Measurements from ENCODE around the gene GATAD2B.

Gene GATAD2B

DNA sequence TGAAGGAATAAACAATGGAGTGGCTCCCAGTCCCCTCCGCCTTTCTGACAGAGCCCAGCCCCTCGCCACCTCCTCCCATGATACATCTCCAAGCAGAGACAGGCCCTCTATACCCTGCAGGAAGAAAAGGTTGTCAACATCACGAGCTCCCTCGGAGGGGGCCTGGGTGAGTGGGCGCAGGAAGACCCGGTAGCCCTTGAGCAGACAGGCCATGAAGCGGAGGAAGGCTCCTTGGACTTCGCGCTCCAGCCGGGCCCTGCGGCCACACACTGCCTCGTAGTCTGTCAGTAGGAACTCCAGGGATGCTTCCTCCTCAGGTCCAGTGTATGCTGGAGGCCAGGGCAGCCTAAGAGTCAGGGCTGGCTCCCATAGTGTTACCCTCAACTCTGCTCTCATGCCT is 16.7 kb upstream of the GATAD2B start:
- no peaks in the 10 kb centered on the region for H3K9me3 ChIP-seq (ENCODE audit: control insufficient read depth, low read length)
- WGBS, 2 experiments (ENCODE audit: insufficient coverage in 2 of 2), result 97 to 98% methylated on average over 12 of the region's 12 CpGs
- H3K4me3 ChIP-seq (ENCODE audit: extremely low read depth, insufficient read depth, low read length, poor library complexity, severe bottlenecking), result no peak overlapping the region
- H3K36me3 ChIP-seq (ENCODE audit: control insufficient read depth, insufficient read depth, low read length), result peaks cover 82% of the 10 kb centered on the region
- no peaks in the 10 kb centered on the region for H3K4me1 ChIP-seq (ENCODE audit: control insufficient read depth, insufficient read depth, low read length, poor library complexity, severe bottlenecking)
- no peak overlapping the region for H3K27ac ChIP-seq (ENCODE audit: low read depth, low read length, severe bottlenecking)

DNA sequence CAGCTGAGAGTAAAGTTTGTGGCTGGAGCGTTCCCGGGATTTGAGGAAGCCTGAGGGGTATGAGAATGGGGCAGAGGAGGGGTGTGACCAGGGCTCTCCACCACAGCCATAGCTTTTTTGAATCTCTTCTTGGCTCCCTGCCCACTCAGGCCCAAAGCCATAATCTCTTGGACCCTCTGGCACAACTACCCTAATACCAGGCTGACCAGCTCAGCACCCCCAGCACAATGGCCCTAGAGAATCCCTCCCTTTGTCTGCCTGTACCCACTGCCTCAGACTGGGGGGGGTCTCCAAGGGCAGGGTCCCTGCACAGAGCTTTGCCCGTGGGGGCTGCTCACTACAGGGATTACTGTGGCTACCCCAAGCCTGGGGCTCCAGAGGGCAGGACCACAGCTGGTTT is 16.2 kb upstream of the GATAD2B start:
- Histone ChIP-seq H3K9me3 (ENCODE audit: control insufficient read depth, low read length) (no peaks in the 10 kb centered on the region), H3K36me3 (ENCODE audit: control insufficient read depth, insufficient read depth, low read length) (peaks cover 84% of the 10 kb centered on the region), H3K4me1 (ENCODE audit: control insufficient read depth, insufficient read depth, low read length, poor library complexity, severe bottlenecking) (no peaks in the 10 kb centered on the region), H3K27ac (ENCODE audit: low read depth, low read length, severe bottlenecking) (no peak overlapping the region), H3K4me3 (ENCODE audit: extremely low read depth, insufficient read depth, low read length, poor library complexity, severe bottlenecking) (no peak overlapping the region)
- WGBS, 2 experiments (ENCODE audit: insufficient coverage in 2 of 2), result 100% methylated on average over 3 of the region's 3 CpGs; no CpG with 5 or more reads in 1 of the 2 experiments

- 98% methylated on average over 10 of the region's 10 CpGs for WGBS, 2 experiments (ENCODE audit: insufficient coverage in 2 of 2)
- no peak overlapping the region for H3K27ac ChIP-seq (ENCODE audit: low read depth, low read length, severe bottlenecking)
- H3K4me3 ChIP-seq (ENCODE audit: extremely low read depth, insufficient read depth, low read length, poor library complexity, severe bottlenecking), result no peak overlapping the region
- H3K9me3 ChIP-seq (ENCODE audit: control insufficient read depth, low read length), result no peaks in the 10 kb centered on the region
- peaks cover 85% of the 10 kb centered on the region for H3K36me3 ChIP-seq (ENCODE audit: control insufficient read depth, insufficient read depth, low read length)
- H3K4me1 ChIP-seq (ENCODE audit: control insufficient read depth, insufficient read depth, low read length, poor library complexity, severe bottlenecking), result no peaks in the 10 kb centered on the region
Measured at GRCh38 chr1:153937331-153937730, 14.6 kb upstream of the GATAD2B start.

- peaks cover 76% of the 10 kb centered on the region for H3K36me3 ChIP-seq (ENCODE audit: control insufficient read depth, insufficient read depth, low read length)
- H3K27ac ChIP-seq (ENCODE audit: low read depth, low read length, severe bottlenecking), result no peak overlapping the region
- no peaks in the 10 kb centered on the region for H3K4me1 ChIP-seq (ENCODE audit: control insufficient read depth, insufficient read depth, low read length, poor library complexity, severe bottlenecking)
Measured at GRCh38 chr1:153936011-153936802, 13.4 kb upstream of the GATAD2B start.

DNA sequence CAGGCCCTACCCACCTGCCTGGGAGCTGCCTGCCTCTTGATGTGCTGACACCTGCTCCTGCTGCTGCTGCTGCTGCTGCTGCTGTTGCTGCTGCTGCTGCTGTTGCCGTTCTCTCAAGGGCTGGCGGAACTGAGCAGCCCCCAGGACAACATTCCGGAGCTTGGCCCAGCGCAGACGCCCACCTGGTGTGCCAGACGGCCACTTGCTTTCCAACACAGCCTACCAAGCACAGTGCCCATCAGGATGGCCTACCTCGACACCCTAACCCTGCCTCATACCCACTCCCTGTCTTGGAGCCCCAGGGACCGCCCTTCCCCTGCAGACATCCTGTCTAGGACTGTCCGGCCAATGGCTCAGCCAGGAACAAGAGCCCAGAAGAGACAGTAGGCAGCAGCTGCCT is 12.0 kb upstream of the GATAD2B start:
- Histone ChIP-seq H3K9me3 (ENCODE audit: control insufficient read depth, low read length) (no peaks in the 10 kb centered on the region), H3K27ac (ENCODE audit: low read depth, low read length, severe bottlenecking) (no peak overlapping the region), H3K4me3 (ENCODE audit: extremely low read depth, insufficient read depth, low read length, poor library complexity, severe bottlenecking) (no peak overlapping the region), H3K36me3 (ENCODE audit: control insufficient read depth, insufficient read depth, low read length) (peaks cover 64% of the 10 kb centered on the region), H3K4me1 (ENCODE audit: control insufficient read depth, insufficient read depth, low read length, poor library complexity, severe bottlenecking) (no peaks in the 10 kb centered on the region)
- 94 to 96% methylated on average over 7 to 8 of the region's 9 CpGs for WGBS, 2 experiments (ENCODE audit: insufficient coverage in 2 of 2)

More at GRCh38 chr1:153936011-153936802, 13.4 kb upstream of the GATAD2B start:
- WGBS, 2 experiments (ENCODE audit: insufficient coverage in 2 of 2), result 93 to 98% methylated on average over 12 of the region's 12 CpGs
- Histone ChIP-seq H3K9me3 (ENCODE audit: control insufficient read depth, low read length) (no peaks in the 10 kb centered on the region), H3K4me3 (ENCODE audit: extremely low read depth, insufficient read depth, low read length, poor library complexity, severe bottlenecking) (no peak overlapping the region)

DNA sequence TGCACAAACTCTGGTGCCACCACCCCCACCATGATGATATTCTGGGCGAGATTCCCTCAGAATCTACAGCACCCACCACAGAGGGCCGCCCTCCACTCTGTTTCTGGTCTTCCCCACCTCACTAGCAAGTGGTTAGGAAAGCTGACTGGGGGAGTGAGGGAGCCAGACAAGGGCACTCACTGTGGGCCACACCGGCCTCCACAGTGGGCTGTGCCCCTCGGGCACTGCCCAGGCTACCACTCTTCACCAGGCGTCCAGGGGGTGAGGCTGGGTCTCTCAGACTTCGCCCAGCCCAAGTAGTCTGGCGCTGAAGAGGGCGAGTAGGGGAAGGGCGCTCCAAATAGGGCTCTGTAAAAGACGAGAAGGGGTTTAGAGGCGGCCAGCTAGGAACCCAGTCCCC is 11.2 kb upstream of the GATAD2B start:
- no peak overlapping the region for H3K27ac ChIP-seq (ENCODE audit: low read depth, low read length, severe bottlenecking)
- 95% methylated on average over 8 to 10 of the region's 11 CpGs for WGBS, 2 experiments (ENCODE audit: insufficient coverage in 2 of 2)
- no peaks in the 10 kb centered on the region for H3K9me3 ChIP-seq (ENCODE audit: control insufficient read depth, low read length)
- peaks cover 2% of the 10 kb centered on the region for H3K4me1 ChIP-seq (ENCODE audit: control insufficient read depth, insufficient read depth, low read length, poor library complexity, severe bottlenecking)
- peaks cover 57% of the 10 kb centered on the region for H3K36me3 ChIP-seq (ENCODE audit: control insufficient read depth, insufficient read depth, low read length)
- no peak overlapping the region for H3K4me3 ChIP-seq (ENCODE audit: extremely low read depth, insufficient read depth, low read length, poor library complexity, severe bottlenecking)

DNA sequence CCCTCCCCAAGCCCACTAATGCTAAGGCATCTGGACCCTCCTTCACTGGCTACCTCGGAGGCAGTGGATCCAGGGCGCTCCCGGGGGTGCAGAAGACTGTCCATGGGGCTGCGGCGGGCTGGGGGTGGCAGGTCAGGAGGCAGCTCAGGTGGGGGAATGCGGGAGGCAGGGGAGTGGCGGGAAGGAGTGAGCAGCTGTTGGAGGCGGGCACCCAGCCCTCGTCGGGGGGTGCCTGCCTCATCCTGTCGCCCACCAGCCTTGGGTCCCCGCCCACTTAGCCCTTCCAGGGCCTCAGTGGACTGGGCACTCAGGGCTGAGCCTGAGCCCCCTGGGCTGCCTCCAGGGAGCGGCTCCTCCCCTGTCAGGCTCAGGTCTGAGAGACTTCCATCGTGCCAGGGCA is 10.7 kb upstream of the GATAD2B start:
- no peak overlapping the region for H3K27ac ChIP-seq (ENCODE audit: low read depth, low read length, severe bottlenecking)
- no peak overlapping the region for H3K4me3 ChIP-seq (ENCODE audit: extremely low read depth, insufficient read depth, low read length, poor library complexity, severe bottlenecking)
- peaks cover 55% of the 10 kb centered on the region for H3K36me3 ChIP-seq (ENCODE audit: control insufficient read depth, insufficient read depth, low read length)
- WGBS, 2 experiments (ENCODE audit: insufficient coverage in 2 of 2), result 93 to 94% methylated on average over 5 to 8 of the region's 14 CpGs
- peaks cover 7% of the 10 kb centered on the region for H3K4me1 ChIP-seq (ENCODE audit: control insufficient read depth, insufficient read depth, low read length, poor library complexity, severe bottlenecking)
- no peaks in the 10 kb centered on the region for H3K9me3 ChIP-seq (ENCODE audit: control insufficient read depth, low read length)

GRCh38 chr1:153932156-153933131 is 9.7 kb upstream of the GATAD2B start:
- Histone ChIP-seq H3K4me3 (ENCODE audit: extremely low read depth, insufficient read depth, low read length, poor library complexity, severe bottlenecking) (no peak overlapping the region), H3K4me1 (ENCODE audit: control insufficient read depth, insufficient read depth, low read length, poor library complexity, severe bottlenecking) (peaks cover 7% of the 10 kb centered on the region), H3K9me3 (ENCODE audit: control insufficient read depth, low read length) (no peaks in the 10 kb centered on the region), H3K27ac (ENCODE audit: low read depth, low read length, severe bottlenecking) (no peak overlapping the region), H3K36me3 (ENCODE audit: control insufficient read depth, insufficient read depth, low read length) (peaks cover 51% of the 10 kb centered on the region)
- WGBS, 2 experiments (ENCODE audit: insufficient coverage in 2 of 2), result 97 to 99% methylated on average over 10 to 13 of the region's 18 CpGs

GRCh38 chr1:153929981-153930948 is 7.5 kb upstream of the GATAD2B start:
- Histone ChIP-seq H3K36me3 (ENCODE audit: control insufficient read depth, insufficient read depth, low read length) (peaks cover 31% of the 10 kb centered on the region), H3K9me3 (ENCODE audit: control insufficient read depth, low read length) (no peaks in the 10 kb centered on the region), H3K4me1 (ENCODE audit: control insufficient read depth, insufficient read depth, low read length, poor library complexity, severe bottlenecking) (peaks cover 7% of the 10 kb centered on the region), H3K4me3 (ENCODE audit: extremely low read depth, insufficient read depth, low read length, poor library complexity, severe bottlenecking) (no peak overlapping the region), H3K27ac (ENCODE audit: low read depth, low read length, severe bottlenecking) (no peak overlapping the region)
- 98 to 99% methylated on average over 9 to 10 of the region's 14 CpGs for WGBS, 2 experiments (ENCODE audit: insufficient coverage in 2 of 2)

GRCh38 chr1:153929426-153929825 is 6.7 kb upstream of the GATAD2B start:
- 80 to 90% methylated on average over 1 to 2 of the region's 5 CpGs for WGBS, 2 experiments (ENCODE audit: insufficient coverage in 2 of 2)

More at GRCh38 chr1:153929426-153929825, 6.7 kb upstream of the GATAD2B start:
- H3K4me1 ChIP-seq (ENCODE audit: control insufficient read depth, insufficient read depth, low read length, poor library complexity, severe bottlenecking), result peaks cover 7% of the 10 kb centered on the region
- H3K9me3 ChIP-seq (ENCODE audit: control insufficient read depth, low read length), result no peaks in the 10 kb centered on the region
- peaks cover 25% of the 10 kb centered on the region for H3K36me3 ChIP-seq (ENCODE audit: control insufficient read depth, insufficient read depth, low read length)
- H3K4me3 ChIP-seq (ENCODE audit: extremely low read depth, insufficient read depth, low read length, poor library complexity, severe bottlenecking), result no peak overlapping the region
- H3K27ac ChIP-seq (ENCODE audit: low read depth, low read length, severe bottlenecking), result no peak overlapping the region

Measured in mesodermal cell (in vitro differentiated cells).